ENCODE measurements around the gene ARHGEF33.

- TF ChIP-seq SMC3 (IDR thresholded peaks at IDR 0.05; ENCODE audit: low read depth, low read length) (no peak), EZH2phosphoT487 (IDR thresholded peaks at IDR 0.05; ENCODE audit: borderline replicate concordance, low read depth) (no peak), CTCF (IDR thresholded peaks at IDR 0.05) (no peak), CHD2 (IDR thresholded peaks at IDR 0.05; ENCODE audit: low read length, partially characterized antibody) (no peak), TAF1 (IDR thresholded peaks at IDR 0.05; ENCODE audit: borderline replicate concordance, low read depth, low read length) (no peak), SIN3A (IDR thresholded peaks at IDR 0.05; ENCODE audit: borderline replicate concordance, low read depth, low read length) (no peak), RXRA (IDR thresholded peaks at IDR 0.05; ENCODE audit: borderline replicate concordance, low read depth) (no peak), EP300 (IDR thresholded peaks at IDR 0.05; ENCODE audit: borderline replicate concordance in 1 of 2, low read depth in 1 of 2, low read length in 1 of 2) (no peak), USF2 (IDR thresholded peaks at IDR 0.05; ENCODE audit: borderline replicate concordance, low read depth, low read length) (no peak), POLR2AphosphoS5 (IDR thresholded peaks at IDR 0.05; ENCODE audit: low read depth, low read length) (no peak)
Measured at GRCh38 chr2:39007875-39008504, 118.3 kb downstream of the ARHGEF33 start.

Measured in SK-N-SH (cell line).